ENCODE data around the gene STAU1. TPM values are rescaled to one million over a fixed set of nuclear protein-coding genes. Genes with fewer than 3 reads are reported as not detected.

Gene STAU1
- polyA plus RNA-seq, 3 donors: 17.3 to 34.2 (median 24.0) TPM

DNA sequence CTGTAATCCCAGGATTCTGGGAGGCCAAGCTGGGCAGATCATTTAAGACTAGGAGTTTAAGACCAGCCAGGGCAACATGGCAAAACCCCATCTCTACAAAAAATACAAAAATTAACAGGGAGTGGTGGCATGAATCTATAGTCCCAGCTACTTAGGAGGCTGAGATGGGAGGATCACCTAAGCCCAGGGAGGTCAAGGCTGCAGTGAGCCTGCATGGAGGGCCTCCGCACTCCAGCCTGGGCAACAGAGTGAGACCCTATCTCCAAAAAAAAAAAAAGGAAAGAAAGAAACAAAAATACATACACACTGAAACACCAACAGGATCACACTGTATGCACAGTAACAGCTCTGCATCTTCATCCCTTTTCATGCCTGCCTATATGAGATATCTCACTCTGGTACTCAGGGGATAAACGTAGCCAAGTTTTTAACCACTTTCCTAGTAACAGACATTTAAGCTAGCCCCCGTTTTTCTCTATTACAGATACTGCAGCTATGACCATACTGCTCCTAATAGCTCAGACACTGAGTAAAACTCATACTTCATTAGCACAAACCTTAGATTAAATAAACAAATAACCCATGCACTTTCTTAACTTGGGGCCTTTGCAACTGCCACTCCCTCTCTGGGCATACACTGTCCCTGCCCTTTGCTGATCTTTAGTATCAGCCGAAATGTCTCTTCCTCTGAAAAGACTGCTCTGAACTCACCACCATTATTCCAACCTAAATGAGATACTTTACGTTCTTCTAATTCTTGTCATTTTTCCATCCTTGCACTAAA is 41.5 kb downstream of the STAU1 start:
- Histone ChIP-seq H4K20me1 (ENCODE audit: insufficient read depth, low read length) (peaks cover 17% of the 10 kb centered on the region), H3K27ac (ENCODE audit: low read depth in 1 of 2, low read length in 2 of 2) (no peak overlapping the region), H3K4me3 (replicated peaks in 1 of 3; ENCODE audit: low read depth in 2 of 3, low read length in 3 of 3) (no peak overlapping the region), H3K9me3 (replicated peaks in 1 of 2; ENCODE audit: control insufficient read depth in 1 of 2, insufficient read depth in 1 of 2, low read length in 2 of 2) (no peaks in the 10 kb centered on the region), H3K27me3 (ENCODE audit: control insufficient read depth in 2 of 2, insufficient read depth in 2 of 2, low read length in 2 of 2) (no peaks in the 10 kb centered on the region), H3K4me1 (ENCODE audit: control insufficient read depth in 1 of 2, insufficient read depth in 2 of 2, low read length in 2 of 2) (no peaks in the 10 kb centered on the region), H3K9ac (ENCODE audit: insufficient read depth, low read length, poor library complexity, severe bottlenecking) (no peak overlapping the region), H3K4me2 (replicated peaks; ENCODE audit: extremely low read depth, low read length, poor library complexity, severe bottlenecking) (no peak overlapping the region), H3K36me3 (replicated peaks in 1 of 2; ENCODE audit: control insufficient read depth in 1 of 2, insufficient read depth in 2 of 2, low read length in 2 of 2) (peaks cover 68 to 92% of the 10 kb centered on the region in 2 donors), H2AFZ (ENCODE audit: insufficient read depth, low read depth, low read length, poor library complexity, severe bottlenecking) (no peak overlapping the region), H3K79me2 (ENCODE audit: insufficient read depth, low read length) (peaks cover 9% of the 10 kb centered on the region)
- Mint-ChIP-seq H3K9me3 (no peaks in the 10 kb centered on the region), H3K36me3 (peaks cover 68 to 91% of the 10 kb centered on the region in 2 donors), H3K27me3 (ENCODE audit: low read depth in 3 of 3) (peaks cover 0 to 2% (median 0%) of the 10 kb centered on the region in 3 donors), H3K27ac (peak overlapping the region in 1 of 7 donors; percentile 36), H3K4me1 (no peaks in the 10 kb centered on the region), H3K4me3 (no peak overlapping the region)
- no peak for DNase-seq
- TF ChIP-seq CTCF (IDR thresholded peaks at IDR 0.05): no peak
- intact Hi-C loops (cut with micrococcal nuclease): no loop called here
- 100% methylated on average over 3 of the region's 5 CpGs for WGBS (ENCODE audit: insufficient coverage)

DNA sequence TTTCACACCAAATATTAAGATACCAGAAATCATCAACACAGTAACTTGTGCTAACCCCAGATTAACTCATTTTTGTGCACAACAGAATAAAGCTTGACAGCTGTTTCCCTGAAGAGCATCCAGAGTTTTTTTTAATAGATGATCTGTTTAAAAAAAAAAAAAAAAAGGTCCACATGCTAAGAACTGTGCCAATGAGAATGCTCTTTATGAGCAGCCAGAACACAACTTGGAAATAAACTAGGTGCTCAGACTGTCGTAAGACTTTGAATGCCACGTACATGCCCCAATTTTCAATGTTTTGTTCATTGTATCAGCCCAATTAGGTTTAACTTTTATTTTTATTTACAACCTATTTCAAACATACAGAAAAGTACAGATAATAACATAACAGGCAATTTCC is 47.3 kb downstream of the STAU1 start:
- Histone ChIP-seq H3K4me2 (replicated peaks; ENCODE audit: extremely low read depth, low read length, poor library complexity, severe bottlenecking) (no peak overlapping the region), H3K9me3 (replicated peaks in 1 of 2; ENCODE audit: control insufficient read depth in 1 of 2, insufficient read depth in 1 of 2, low read length in 2 of 2) (no peaks in the 10 kb centered on the region), H3K27me3 (ENCODE audit: control insufficient read depth in 2 of 2, insufficient read depth in 2 of 2, low read length in 2 of 2) (no peaks in the 10 kb centered on the region), H3K4me3 (replicated peaks in 1 of 3; ENCODE audit: low read depth in 2 of 3, low read length in 3 of 3) (no peak overlapping the region), H3K79me2 (ENCODE audit: insufficient read depth, low read length) (peaks cover 4% of the 10 kb centered on the region), H3K9ac (ENCODE audit: insufficient read depth, low read length, poor library complexity, severe bottlenecking) (no peak overlapping the region), H3K36me3 (replicated peaks in 1 of 2; ENCODE audit: control insufficient read depth in 1 of 2, insufficient read depth in 2 of 2, low read length in 2 of 2) (peaks cover 34 to 78% of the 10 kb centered on the region in 2 donors), H3K27ac (ENCODE audit: low read depth in 1 of 2, low read length in 2 of 2) (peak overlapping the region in 1 of 2 donors; percentile 0), H2AFZ (ENCODE audit: insufficient read depth, low read depth, low read length, poor library complexity, severe bottlenecking) (no peak overlapping the region), H3K4me1 (ENCODE audit: control insufficient read depth in 1 of 2, insufficient read depth in 2 of 2, low read length in 2 of 2) (no peaks in the 10 kb centered on the region), H4K20me1 (ENCODE audit: insufficient read depth, low read length) (peaks cover 30% of the 10 kb centered on the region)
- intact Hi-C loops (cut with micrococcal nuclease): no loop called here
- Mint-ChIP-seq H3K9me3 (no peaks in the 10 kb centered on the region), H3K27me3 (ENCODE audit: low read depth in 3 of 3) (peaks cover 0 to 2% (median 0%) of the 10 kb centered on the region in 3 donors), H3K4me3 (no peak overlapping the region), H3K36me3 (peaks cover 37 to 78% of the 10 kb centered on the region in 2 donors), H3K4me1 (no peaks in the 10 kb centered on the region), H3K27ac (peak overlapping the region in 1 of 7 donors; percentile 10)
- no peak for TF ChIP-seq CTCF (IDR thresholded peaks at IDR 0.05)
- 100% methylated on average over 1 of the region's 2 CpGs for WGBS (ENCODE audit: insufficient coverage)
- DNase-seq: no peak

All from CD14-positive monocyte (primary cell).